K562 (cell line): ENCODE measurements around the gene SUMF2. TPM values are rescaled to one million over a fixed set of nuclear protein-coding genes. Genes with fewer than 3 reads are reported as not detected.

Experiments
- ATF1 ChIP-seq, 2 experiments: fragments of 450-650 bp in 1 of 2; IDR thresholded peaks; 2 replicates each; pipeline ENCODE4 v1.6.1; 2016; ENCODE audit warnings: missing compliant biosample characterization in 1 of 2, missing genetic modification characterization in 1 of 2
- BCOR ChIP-seq: fragments of 450-650 bp; IDR thresholded peaks from 2 replicates; pipeline ENCODE4 v1.6.1; 2016
- BRF2 ChIP-seq: IDR thresholded peaks from 3 replicates; pipeline ENCODE4 v1.6.1; 2011; ENCODE audit warnings: borderline replicate concordance, mild to moderate bottlenecking; ENCODE audit not compliant: insufficient read length, insufficient read depth
- CTBP1 ChIP-seq: fragments of 450-650 bp; IDR thresholded peaks from 2 replicates; pipeline ENCODE4 v1.6.1; 2016; ENCODE audit warnings: borderline replicate concordance
- CUX1 ChIP-seq: fragments of 200-800 bp; sonication (Bioruptor generic); IDR thresholded peaks from 2 replicates; pipeline ENCODE4 v1.6.1; 2016; ENCODE audit warnings: missing genetic modification characterization, missing compliant biosample characterization
- DNMT1 ChIP-seq: fragments of 450-650 bp; IDR thresholded peaks from 2 replicates; pipeline ENCODE4 v1.6.1; 2016; ENCODE audit warnings: antibody characterized with exemption, mild to moderate bottlenecking
- E2F3 ChIP-seq: fragments of 250-450 bp; sonication (Bioruptor Pico); IDR thresholded peaks from 2 replicates; pipeline ENCODE4 v1.4.0; 2020; ENCODE audit warnings: mild to moderate bottlenecking
- ELK3 ChIP-seq: fragments of 450-650 bp; formaldehyde crosslinking; IDR thresholded peaks from 2 replicates; pipeline ENCODE4 v1.4.0; 2020; ENCODE audit warnings: mild to moderate bottlenecking
- HDAC1 ChIP-seq, 2 experiments: fragments of 450-650 bp; IDR thresholded peaks; 2 replicates each; pipeline ENCODE4 v1.6.1; 2016 to 2017; ENCODE audit warnings: inconsistent platforms in 1 of 2, mild to moderate bottlenecking in 1 of 2, moderate library complexity in 1 of 2
- HDAC8 ChIP-seq: fragments of 450-650 bp; IDR thresholded peaks from 2 replicates; pipeline ENCODE4 v1.6.1; 2016; ENCODE audit warnings: mild to moderate bottlenecking, missing genetic modification characterization, moderate library complexity, missing compliant biosample characterization
- HNRNPUL1 ChIP-seq: fragments of 200-400 bp; formaldehyde crosslinking; IDR thresholded peaks from 2 replicates; pipeline ENCODE4 v1.6.1; 2017; ENCODE audit warnings: low read length
- MCM5 ChIP-seq: fragments of 450-650 bp; IDR thresholded peaks from 2 replicates; pipeline ENCODE4 v1.6.1; 2016; ENCODE audit warnings: low read depth
- POLR2G ChIP-seq: fragments of 200-400 bp; formaldehyde crosslinking; IDR thresholded peaks from 2 replicates; pipeline ENCODE4 v1.6.1; 2017; ENCODE audit warnings: low read depth, mild to moderate bottlenecking, antibody characterized with exemption, low read length, moderate library complexity
- PPARD ChIP-seq: fragments of 250-450 bp; sonication (Bioruptor Pico); IDR thresholded peaks from 2 replicates; pipeline ENCODE4 v1.8.0; 2022; ENCODE audit warnings: inconsistent platforms, mild to moderate bottlenecking, moderate library complexity
- TAL1 ChIP-seq: fragments of 450-650 bp; IDR thresholded peaks from 2 replicates; pipeline ENCODE4 v1.6.1; 2016; ENCODE audit warnings: mild to moderate bottlenecking
- TOE1 ChIP-seq, 2 experiments: fragments of 450-650 bp in 1 of 2; sonication (generic) in 1 of 2; formaldehyde crosslinking in 1 of 2; IDR thresholded peaks; 2 replicates each; pipeline versions ENCODE4 v1.7.1 to v1.8.0; 2016 to 2022; ENCODE audit warnings: borderline replicate concordance in 2 of 2, mild to moderate bottlenecking in 2 of 2, antibody characterized with exemption in 1 of 2, inconsistent platforms in 1 of 2, low read depth in 1 of 2, missing genetic modification reagents in 1 of 2, moderate library complexity in 1 of 2
- WHSC1 ChIP-seq: IDR thresholded peaks from one replicate; pipeline ENCODE4 v1.6.1; 2012; ENCODE audit warnings: low read length, control low read depth, inconsistent platforms
- ZNF134 ChIP-seq: fragments of 250-450 bp; sonication (Bioruptor Pico); conservative IDR thresholded peaks from 2 replicates; pipeline ENCODE4 v1.4.0; 2020
- ZNF146 ChIP-seq: IDR thresholded peaks from one replicate; pipeline ENCODE4 v1.6.1; 2018; ENCODE audit warnings: missing compliant biosample characterization; ENCODE audit not compliant: unreplicated experiment
- ZNF668 ChIP-seq: fragments of 250-450 bp; sonication (Bioruptor Pico); IDR thresholded peaks from 2 replicates; pipeline ENCODE4 v1.8.0; 2022; ENCODE audit warnings: mild to moderate bottlenecking, inconsistent platforms
- ZSCAN29 ChIP-seq: fragments of 450-650 bp; IDR thresholded peaks from 2 replicates; pipeline ENCODE4 v1.6.1; 2017
- polyA plus RNA-seq, 8 experiments: library from polyadenylated mRNA; depleted of rRNA in 4 of 8; stranded (reverse) in 5 of 8; unstranded in 3 of 8; fragments of >200 nt; fragmentation: Nextera tagmentation in 2 of 8; fragmentation: Illumina TruSeq in 1 of 8; extraction: Ambion mirVana in 2 of 8; extraction: Trizol in 1 of 8; gene quantifications; 2 replicates each; pipeline versions ENCODE4 v1.2.1 to v1.2.3, GENCODE V29; 2011 to 2014; ENCODE audit warnings: inconsistent platforms in 1 of 8, missing spikeins in 1 of 8
- total RNA-seq, 7 experiments: library from RNA; depleted of rRNA in 6 of 7; stranded (reverse); fragments of >200 nt in 6 of 7; fragmentation: Illumina TruSeq in 2 of 7; extraction: Trizol in 2 of 7; gene quantifications; 2 replicates each; pipeline versions ENCODE4 v1.2.1 to v1.2.3, GENCODE V29; 2011 to 2021; ENCODE audit warnings: low replicate concordance in 1 of 7

Gene SUMF2
- total and polyA plus RNA-seq, 9 of the 15 experiments (the other 6 are each of a cell fraction or from before 2014, with no cell fraction given), result 39.0 to 113 (median 67.7) TPM

GRCh38 chr7:56051053-56051338 lies 13.1 kb upstream of the SUMF2 start (continued):
- 0 out of 2 replicates have a peak, but pooled peaks have one; percentile 38 for TF ChIP-seq CUX1 (CRISPR knock-in tag)
- TF ChIP-seq ZSCAN29, result peak; percentile 40; the same call in 1 of the 2 replicates
- 0 out of 2 replicates have a peak, but pooled peaks have one; percentile 14 for TF ChIP-seq BCOR
- no peak for TF ChIP-seq CTBP1
- no peak for TF ChIP-seq WHSC1
- no peak for TF ChIP-seq ZNF668 (CRISPR knock-in tag)
- TF ChIP-seq ATF1 (CRISPR knock-in tag; IDR thresholded peaks at IDR 0.05), result no peak
- no peak for TF ChIP-seq ATF1 (tag; IDR thresholded peaks at IDR 0.05)
- no peak for TF ChIP-seq E2F3
- TF ChIP-seq TAL1, result no peak
- TF ChIP-seq DNMT1, result no peak
- TF ChIP-seq BRF2, result no peak
- TF ChIP-seq HDAC8 (tag), result no peak
- TF ChIP-seq HDAC1 (IDR thresholded peaks at IDR 0.05), result peak in 1 of 2 experiments; percentile 48; a peak in 1 of 4 replicates
- TF ChIP-seq TOE1 (IDR thresholded peaks at IDR 0.05; ENCODE audit: borderline replicate concordance), result peak; percentile 23; the same call in 1 of the 2 replicates
- no peak for TF ChIP-seq TOE1 (CRISPR knock-in tag; IDR thresholded peaks at IDR 0.05; ENCODE audit: borderline replicate concordance, low read depth)
- TF ChIP-seq ZNF146 (CRISPR knock-in tag), result no peak
- TF ChIP-seq POLR2G, result no peak
- TF ChIP-seq MCM5, result no peak
- TF ChIP-seq ZNF134 (CRISPR knock-in tag), result 0 out of 2 replicates have a peak, but pooled peaks have one; percentile 24
- TF ChIP-seq PPARD (CRISPR knock-in tag), result no peak
- no peak for TF ChIP-seq ELK3 (CRISPR knock-in tag)
- no peak for TF ChIP-seq HNRNPUL1
